Neural crest cell (in vitro differentiated cells): Measurements from ENCODE around the gene TCIRG1. TPM values are rescaled to one million over a fixed set of nuclear protein-coding genes. Genes with fewer than 3 reads are reported as not detected.

Experiments used
- DNase-seq: peaks from one replicate; pipeline ENCODE4 v3.0.0; 2021; ENCODE audit warnings: low read depth, mixed read lengths, low spot score
- H3K27ac Mint-ChIP-seq: one replicate; pipeline ENCODE4 v1.8.0; 2021; ENCODE audit warnings: mild to moderate bottlenecking, mixed read lengths; ENCODE audit not compliant: unreplicated experiment
- H3K27me3 Mint-ChIP-seq: 2 replicates; pipeline ENCODE4 v1.8.0; 2021; ENCODE audit warnings: low read depth, mild to moderate bottlenecking, mixed read lengths
- H3K36me3 Mint-ChIP-seq: 2 replicates; pipeline ENCODE4 v1.8.0; 2021; ENCODE audit warnings: low read depth, mild to moderate bottlenecking, mixed read lengths
- H3K4me1 Mint-ChIP-seq: 2 replicates; pipeline ENCODE4 v1.8.0; 2021; ENCODE audit warnings: mixed read lengths
- H3K4me3 Mint-ChIP-seq: one replicate; pipeline ENCODE4 v1.8.0; 2021; ENCODE audit warnings: mild to moderate bottlenecking, mixed read lengths
- H3K9me3 Mint-ChIP-seq: 2 replicates; pipeline ENCODE4 v1.8.0; 2021; ENCODE audit warnings: mixed read lengths
- CTCF ChIP-seq: fragments of 200-600 bp; sonication (generic); conservative IDR thresholded peaks from 2 replicates; pipeline ENCODE4 v1.5.0; 2021; ENCODE audit warnings: antibody characterized with exemption, mild to moderate bottlenecking
- total RNA-seq: library from RNA; stranded (reverse); gene quantifications from 2 replicates; pipeline ENCODE4 v1.2.1, GENCODE V29; 2021

The TCIRG1 gene
- total RNA-seq, 1 donor from 2014 or later: 10.2 TPM

DNA sequence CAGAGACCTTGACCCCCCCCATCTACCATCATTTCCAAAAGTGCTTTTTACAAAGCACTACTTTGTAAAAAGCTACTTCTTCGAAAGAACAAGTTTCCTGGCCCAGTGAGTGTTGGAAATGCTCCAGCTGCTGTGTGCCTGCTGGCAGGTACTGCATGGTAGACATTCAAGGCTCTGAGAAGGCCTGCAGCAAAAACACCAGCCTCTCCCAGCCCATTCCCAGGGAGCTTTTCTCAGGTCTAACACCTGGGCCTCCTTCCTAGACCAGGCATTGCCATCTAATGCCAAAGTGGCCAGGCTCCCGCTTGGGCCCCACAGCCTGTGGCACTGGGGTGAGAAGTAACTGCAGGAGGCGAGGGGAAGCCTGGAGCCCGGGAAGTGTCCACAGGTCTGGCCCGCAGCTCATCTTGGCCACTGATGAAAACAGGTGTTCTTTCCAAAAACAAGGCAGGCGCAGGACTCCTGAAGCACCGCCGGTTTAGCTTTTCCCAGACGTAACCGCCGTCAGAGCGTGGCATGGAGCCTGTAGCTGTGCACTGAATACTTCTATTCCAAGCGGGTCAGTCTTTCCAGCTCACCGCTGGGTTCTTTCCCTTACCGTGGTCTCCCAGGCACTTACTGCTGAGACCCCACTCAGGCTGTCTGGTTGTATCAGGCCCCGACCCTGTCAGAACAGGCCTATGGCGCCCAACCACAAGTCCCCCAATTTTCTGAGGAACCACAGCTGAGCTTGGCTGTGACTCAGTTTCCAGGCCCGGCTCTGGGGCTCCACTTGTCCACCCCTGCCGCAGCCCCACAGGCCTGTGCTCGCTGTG, 1.2 kb upstream of the TCIRG1 start:
- H3K27me3 Mint-ChIP-seq: no peaks in the 10 kb centered on the region
- DNase-seq: no peak
- TF ChIP-seq CTCF: no peak
- no peaks in the 10 kb centered on the region for H3K36me3 Mint-ChIP-seq
- peaks cover 6% of the 10 kb centered on the region for H3K4me1 Mint-ChIP-seq
- no peak overlapping the region for H3K27ac Mint-ChIP-seq
- peak overlapping the region; percentile 49 for H3K4me3 Mint-ChIP-seq
- H3K9me3 Mint-ChIP-seq: no peaks in the 10 kb centered on the region

GRCh38 chr11:68038226-68038717, 553 bp upstream of the TCIRG1 start:
- no peak for DNase-seq
- H3K4me3 Mint-ChIP-seq: no peak overlapping the region

DNA sequence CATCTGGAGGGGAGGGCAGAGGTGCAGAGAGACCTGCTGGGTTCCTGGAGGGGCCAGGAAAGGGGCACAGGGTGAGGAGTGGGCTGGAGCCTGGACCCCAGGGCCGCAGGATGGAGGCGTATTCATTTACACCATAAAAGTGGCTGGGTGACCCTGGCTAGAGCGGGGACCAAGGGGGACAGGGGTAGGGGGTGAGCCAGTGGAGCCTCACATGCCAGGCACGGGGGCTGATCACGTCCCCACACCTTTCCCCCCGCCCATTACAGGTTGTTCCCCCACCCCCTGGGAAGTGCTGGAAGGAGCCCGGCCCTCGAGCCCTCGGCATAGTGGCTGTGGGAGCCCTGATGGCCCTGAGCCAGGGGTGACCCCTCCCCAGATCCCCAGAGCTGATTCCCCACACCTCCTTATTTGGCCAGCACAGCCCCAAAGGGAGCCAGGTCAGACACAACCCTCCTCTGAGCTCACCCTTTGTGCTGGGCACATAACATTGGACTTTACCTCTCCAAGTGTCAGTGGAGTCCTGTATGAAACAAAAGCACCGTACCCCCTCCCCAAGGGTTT, 781 bp downstream of the TCIRG1 start:
- Mint-ChIP-seq H3K27ac (no peak overlapping the region), H3K4me1 (peaks cover 6% of the 10 kb centered on the region), H3K4me3 (no peak overlapping the region), H3K27me3 (no peaks in the 10 kb centered on the region), H3K36me3 (no peaks in the 10 kb centered on the region), H3K9me3 (no peaks in the 10 kb centered on the region)
- no peak for TF ChIP-seq CTCF
- DNase-seq: no peak

More at GRCh38 chr11:68038226-68038717, 553 bp upstream of the TCIRG1 start:
- Mint-ChIP-seq H3K4me1 (peaks cover 6% of the 10 kb centered on the region), H3K27ac (no peak overlapping the region), H3K9me3 (no peaks in the 10 kb centered on the region), H3K27me3 (no peaks in the 10 kb centered on the region), H3K36me3 (no peaks in the 10 kb centered on the region)
- TF ChIP-seq CTCF: no peak

- H3K4me1 Mint-ChIP-seq: peaks cover 6% of the 10 kb centered on the region
- H3K36me3 Mint-ChIP-seq: no peaks in the 10 kb centered on the region
- H3K4me3 Mint-ChIP-seq: no peak overlapping the region
- no peak for DNase-seq
- no peaks in the 10 kb centered on the region for H3K9me3 Mint-ChIP-seq
- no peak for TF ChIP-seq CTCF
- no peaks in the 10 kb centered on the region for H3K27me3 Mint-ChIP-seq
- H3K27ac Mint-ChIP-seq: peak overlapping the region; percentile 50
Observed at GRCh38 chr11:68040101-68040956, 1.5 kb downstream of the TCIRG1 start.

DNA sequence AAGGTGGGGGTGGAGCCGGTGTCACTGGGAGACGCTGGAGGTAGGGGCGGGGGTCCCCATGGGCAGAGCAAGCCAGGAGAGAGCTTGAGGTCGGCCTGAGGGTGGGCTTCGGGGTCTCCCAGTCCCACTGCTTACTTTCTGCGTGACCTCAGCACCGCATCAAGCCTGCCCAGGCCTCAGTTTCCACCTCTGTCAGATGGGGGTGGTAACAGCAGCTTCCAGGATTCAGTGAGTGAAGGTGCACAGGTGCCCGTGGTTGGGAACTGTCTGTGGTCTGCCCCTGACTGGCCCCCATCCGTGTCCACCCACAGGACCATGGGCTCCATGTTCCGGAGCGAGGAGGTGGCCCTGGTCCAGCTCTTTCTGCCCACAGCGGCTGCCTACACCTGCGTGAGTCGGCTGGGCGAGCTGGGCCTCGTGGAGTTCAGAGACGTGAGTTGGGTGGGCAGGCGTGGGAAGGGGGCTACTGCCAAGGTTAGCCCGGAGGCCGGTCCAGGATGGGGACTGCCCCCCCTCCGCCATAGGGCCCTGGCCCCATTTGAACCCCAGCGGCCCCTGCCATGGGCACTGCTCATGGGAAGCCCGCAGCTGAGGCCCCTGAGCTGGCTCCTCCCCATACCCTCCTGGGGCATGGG, 2.2 kb downstream of the TCIRG1 start:
- H3K4me3 Mint-ChIP-seq: no peak overlapping the region
- no peaks in the 10 kb centered on the region for H3K9me3 Mint-ChIP-seq
- no peaks in the 10 kb centered on the region for H3K27me3 Mint-ChIP-seq
- no peak overlapping the region for H3K27ac Mint-ChIP-seq
- no peaks in the 10 kb centered on the region for H3K36me3 Mint-ChIP-seq
- TF ChIP-seq CTCF: no peak
- H3K4me1 Mint-ChIP-seq: peaks cover 6% of the 10 kb centered on the region
- DNase-seq: no peak
